ENCODE data around the gene USP6NL. TPM values are rescaled to one million over a fixed set of nuclear protein-coding genes. Genes with fewer than 3 reads are reported as not detected.

Gene USP6NL
- total and polyA plus RNA-seq, 2 of the 13 experiments (the other 11 are each of a cell fraction or from before 2014, with no cell fraction given) = 10.5 to 22.9 TPM

DNA sequence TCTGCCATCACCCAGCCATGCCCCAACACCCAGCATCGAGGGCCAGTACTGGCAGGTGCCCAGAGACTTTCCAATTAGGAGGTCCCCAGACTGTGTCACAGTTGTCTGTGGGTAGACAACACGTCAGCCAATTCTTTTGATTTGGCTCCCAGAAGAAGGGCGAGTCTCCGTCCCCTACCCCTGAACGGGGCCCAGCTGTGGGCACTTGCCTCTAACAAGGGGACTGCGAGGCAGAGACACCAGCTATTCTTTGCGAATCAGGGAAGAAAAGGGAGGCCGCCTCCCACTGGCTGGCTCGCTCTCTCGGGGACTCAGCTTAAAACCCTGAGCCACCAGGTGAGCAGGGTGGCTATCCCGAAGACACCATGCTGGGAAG lies 167.3 kb downstream of the USP6NL start:
- no peaks in the 10 kb centered on the region for H4K20me1 ChIP-seq (ENCODE audit: insufficient read depth, low read length)
- no peak overlapping the region for H3K4me3 ChIP-seq (replicated peaks in 1 of 3; ENCODE audit: insufficient read depth in 1 of 3, low read depth in 2 of 3, low read length in 3 of 3)
- H3K79me2 ChIP-seq (ENCODE audit: insufficient read depth, low read length) = no peaks in the 10 kb centered on the region
- ChIA-PET POLR2A (no interaction called here), CTCF (ENCODE audit: low intra/inter-chr PET ratio, low total read pairs) (no interaction called here)
- FAIRE-seq (no peak), DNase-seq (ENCODE audit: low spot score) (no peak), ATAC-seq (no peak)
- no peaks in the 10 kb centered on the region for H3K9me3 ChIP-seq (ENCODE audit: low read length)
- no TSS peak for BruUV-seq (replicated peaks)
- no peaks in the 10 kb centered on the region for H3K36me3 ChIP-seq (replicated peaks in 1 of 2; ENCODE audit: control insufficient read depth in 1 of 2, insufficient read depth in 2 of 2, low read length in 2 of 2)
- H3K4me2 ChIP-seq (ENCODE audit: low read depth, low read length) = no peak overlapping the region
- peaks cover 2 to 67% of the 10 kb centered on the region in 2 experiments; a peak in 4 of 5 replicates for H3K27me3 ChIP-seq (ENCODE audit: control insufficient read depth in 1 of 2, insufficient read depth in 2 of 2, low read length in 2 of 2)
- in situ Hi-C loops (cut with HindIII; ENCODE audit: extremely low pct_ligation_motif_present, low pct_unique_long_range_greater_than_20kb) = no loop called here
- TF ChIP-seq ZNF264 (CRISPR knock-in tag; IDR thresholded peaks at IDR 0.05) (no peak), ZNF772 (CRISPR knock-in tag; IDR thresholded peaks at IDR 0.05) (no peak), ZNF616 (CRISPR knock-in tag; IDR thresholded peaks at IDR 0.05; ENCODE audit: low read depth) (no peak), ZBTB1 (CRISPR knock-in tag; IDR thresholded peaks at IDR 0.05; ENCODE audit: borderline replicate concordance) (no peak), ZNF280B (CRISPR knock-in tag; IDR thresholded peaks at IDR 0.05; ENCODE audit: borderline replicate concordance) (no peak), KLF15 (CRISPR knock-in tag; IDR thresholded peaks at IDR 0.05; ENCODE audit: borderline replicate concordance) (no peak), MXD1 (CRISPR knock-in tag; IDR thresholded peaks at IDR 0.05) (no peak), BATF2 (CRISPR knock-in tag; IDR thresholded peaks at IDR 0.05) (no peak), SMAD3 (CRISPR knock-in tag; IDR thresholded peaks at IDR 0.05) (no peak), WIZ (CRISPR knock-in tag; IDR thresholded peaks at IDR 0.05) (no peak), FOXA3 (CRISPR knock-in tag; IDR thresholded peaks at IDR 0.05) (no peak), ZNF337 (CRISPR knock-in tag; IDR thresholded peaks at IDR 0.05; ENCODE audit: borderline replicate concordance, low read depth) (no peak), ZSCAN20 (CRISPR knock-in tag; IDR thresholded peaks at IDR 0.05; ENCODE audit: borderline replicate concordance) (no peak), ZMAT3 (CRISPR knock-in tag; conservative IDR thresholded peaks at IDR 0.05) (no peak), DMAP1 (CRISPR knock-in tag; IDR thresholded peaks at IDR 0.05) (no peak)
- TF ChIP-seq, protein P1, sequence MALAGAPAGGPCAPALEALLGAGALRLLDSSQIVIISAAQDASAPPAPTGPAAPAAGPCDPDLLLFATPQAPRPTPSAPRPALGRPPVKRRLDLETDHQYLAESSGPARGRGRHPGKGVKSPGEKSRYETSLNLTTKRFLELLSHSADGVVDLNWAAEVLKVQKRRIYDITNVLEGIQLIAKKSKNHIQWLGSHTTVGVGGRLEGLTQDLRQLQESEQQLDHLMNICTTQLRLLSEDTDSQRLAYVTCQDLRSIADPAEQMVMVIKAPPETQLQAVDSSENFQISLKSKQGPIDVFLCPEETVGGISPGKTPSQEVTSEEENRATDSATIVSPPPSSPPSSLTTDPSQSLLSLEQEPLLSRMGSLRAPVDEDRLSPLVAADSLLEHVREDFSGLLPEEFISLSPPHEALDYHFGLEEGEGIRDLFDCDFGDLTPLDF (CRISPR knock-in tag; IDR thresholded peaks at IDR 0.05) = no peak
- no peak overlapping the region for H3K9ac ChIP-seq (ENCODE audit: insufficient read depth, low read depth, low read length)
- WGBS (ENCODE audit: low lambda C conversion rate) = 28% methylated on average over 5 of the region's 11 CpGs
- intact Hi-C loops (cut with micrococcal nuclease; ENCODE audit: unreplicated experiment) = no loop called here
- no peak overlapping the region for H3K27ac ChIP-seq (ENCODE audit: extremely low read length, insufficient read depth, low read length)
- H2AFZ ChIP-seq (ENCODE audit: low read length) = no peak overlapping the region
- no peaks in the 10 kb centered on the region for H3K4me1 ChIP-seq (ENCODE audit: insufficient read depth, low read length)

Data from HepG2 (cell line).